ENCODE measurements around the gene CXXC1. TPM values are rescaled to one million over a fixed set of nuclear protein-coding genes. Genes with fewer than 3 reads are reported as not detected.
A peak's percentile ranks its signal among the peaks of the same experiment; 100 is the strongest.
"Not testable (repeated sequence)": the region's sequence is repeated elsewhere in the genome, so short reads cannot be mapped to it uniquely, and the experiment has no call there.

The CXXC1 gene
- total RNA-seq, 3 donors from 2014 or later: 132 to 147 (median 145) TPM

DNA sequence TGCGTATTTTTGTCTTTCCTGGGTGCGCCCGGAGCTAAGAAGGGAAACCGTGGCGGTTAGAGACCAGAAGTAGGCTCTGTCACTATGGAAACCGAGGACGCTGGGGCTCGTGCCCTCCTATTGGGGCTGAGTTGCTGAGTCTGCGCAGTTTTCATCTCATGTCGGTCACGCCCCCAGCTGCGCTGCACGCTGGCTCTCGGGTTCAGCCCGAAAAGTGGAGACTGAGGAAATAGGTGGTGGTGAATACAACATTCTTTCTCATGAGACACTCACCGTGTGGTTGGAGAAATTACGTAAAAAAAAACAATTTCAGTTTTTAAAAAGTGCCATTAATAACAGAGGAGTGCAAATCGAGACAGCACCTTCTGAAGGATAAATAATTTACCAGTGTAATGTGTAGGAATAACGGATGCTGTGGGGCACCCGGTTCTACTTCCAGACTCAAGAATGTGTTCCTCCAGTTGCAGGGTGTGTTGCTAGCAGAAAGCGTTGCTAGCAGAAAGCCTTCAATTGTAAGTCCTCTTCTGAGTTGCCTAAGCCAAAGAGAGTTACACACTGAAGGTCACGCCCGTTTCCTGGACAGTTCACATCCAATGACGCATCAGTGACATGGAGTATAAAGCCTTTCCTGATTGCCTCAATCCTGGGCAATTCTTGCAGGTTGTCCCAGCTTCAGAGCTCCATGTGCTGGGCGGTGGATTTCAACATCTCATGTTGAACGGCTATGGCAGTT lies 20.4 kb upstream of the CXXC1 start:
- Mint-ChIP-seq H3K4me3 (peak overlapping the region; percentile 90), H3K9me3 (peaks cover 4% of the 10 kb centered on the region), H3K36me3 (ENCODE audit: insufficient read depth) (no peaks in the 10 kb centered on the region), H3K27me3 (ENCODE audit: low read depth) (peaks cover 16% of the 10 kb centered on the region), H3K4me1 (ENCODE audit: low read depth) (peaks cover 20% of the 10 kb centered on the region)
- ATAC-seq (peak; percentile 100), DNase-seq (peak; percentile 86)

DNA sequence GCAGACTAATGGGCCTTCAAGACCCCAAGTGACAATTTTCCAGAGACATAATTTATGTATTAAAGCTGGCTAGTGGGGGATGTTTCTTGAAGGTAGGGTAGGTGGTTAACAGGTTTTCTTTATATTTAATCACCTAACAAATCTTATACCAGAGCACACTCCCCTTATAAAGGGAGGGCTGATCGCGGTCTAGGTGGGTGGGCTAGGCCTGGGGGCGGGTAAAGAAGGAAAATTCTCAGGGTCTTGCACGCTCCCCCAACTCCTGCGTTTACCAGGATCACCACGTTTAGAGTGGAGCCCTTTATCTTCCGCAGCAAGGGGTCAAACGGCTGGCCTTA lies 19.9 kb upstream of the CXXC1 start:
- peaks cover 20% of the 10 kb centered on the region for H3K4me1 Mint-ChIP-seq (ENCODE audit: low read depth)
- peaks cover 4% of the 10 kb centered on the region for H3K9me3 Mint-ChIP-seq
- H3K27me3 Mint-ChIP-seq (ENCODE audit: low read depth): peaks cover 20% of the 10 kb centered on the region
- DNase-seq (no peak), ATAC-seq (peak; percentile 12 to 14)
- peak overlapping the region; percentile 90 for H3K4me3 Mint-ChIP-seq
- H3K36me3 Mint-ChIP-seq (ENCODE audit: insufficient read depth): no peaks in the 10 kb centered on the region

DNA sequence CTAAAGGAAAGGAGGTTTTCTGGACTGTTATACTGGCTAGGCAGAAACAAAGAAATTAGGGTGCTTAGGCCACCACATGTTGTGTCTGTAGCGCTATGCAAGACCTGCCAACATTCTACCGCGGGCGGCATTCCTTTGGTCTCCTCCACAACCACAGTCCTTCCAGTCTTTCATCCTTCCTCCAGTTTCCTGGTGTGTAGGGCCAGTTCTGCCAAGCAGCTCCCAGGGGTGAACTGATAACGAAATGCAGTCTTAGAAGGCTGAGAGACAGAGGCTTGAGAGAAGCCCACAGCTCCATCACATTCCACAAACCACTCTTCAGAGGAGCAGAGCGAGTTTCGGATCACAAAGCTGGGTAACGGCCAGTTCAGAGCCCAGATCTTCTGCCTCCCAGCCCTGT lies 19.5 kb upstream of the CXXC1 start:
- no peaks in the 10 kb centered on the region for H3K36me3 Mint-ChIP-seq (ENCODE audit: insufficient read depth)
- peak overlapping the region; percentile 90 for H3K4me3 Mint-ChIP-seq
- peaks cover 22% of the 10 kb centered on the region for H3K27me3 Mint-ChIP-seq (ENCODE audit: low read depth)
- peaks cover 4% of the 10 kb centered on the region for H3K9me3 Mint-ChIP-seq
- no peak for DNase-seq
- ATAC-seq: no peak
- H3K4me1 Mint-ChIP-seq (ENCODE audit: low read depth): peaks cover 20% of the 10 kb centered on the region

DNA sequence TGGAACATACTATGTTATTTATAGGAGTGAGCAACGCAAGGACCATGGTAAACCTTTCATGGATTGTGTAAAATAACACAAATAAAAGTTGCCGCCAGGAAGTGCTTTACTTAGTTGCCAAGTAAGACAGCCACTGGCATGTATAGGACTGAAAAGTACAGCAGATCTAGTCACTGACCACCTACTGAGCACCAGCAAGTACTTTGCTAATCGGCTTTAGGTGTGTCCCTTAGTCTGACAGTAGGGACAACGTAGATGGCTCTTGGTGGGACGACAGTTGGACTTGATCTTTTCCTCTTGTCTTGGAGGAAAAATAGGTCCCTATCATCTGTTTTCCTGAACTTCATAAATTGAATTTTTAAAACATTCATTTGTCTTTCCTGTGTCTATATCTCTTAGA lies 13.6 kb upstream of the CXXC1 start:
- ATAC-seq: no peak
- Mint-ChIP-seq H3K4me3 (no peak overlapping the region), H3K9me3 (peaks cover 4% of the 10 kb centered on the region), H3K27me3 (ENCODE audit: low read depth) (peaks cover 40% of the 10 kb centered on the region), H3K4me1 (ENCODE audit: low read depth) (peaks cover 7% of the 10 kb centered on the region), H3K36me3 (ENCODE audit: insufficient read depth) (no peaks in the 10 kb centered on the region)
- DNase-seq: no peak

DNA sequence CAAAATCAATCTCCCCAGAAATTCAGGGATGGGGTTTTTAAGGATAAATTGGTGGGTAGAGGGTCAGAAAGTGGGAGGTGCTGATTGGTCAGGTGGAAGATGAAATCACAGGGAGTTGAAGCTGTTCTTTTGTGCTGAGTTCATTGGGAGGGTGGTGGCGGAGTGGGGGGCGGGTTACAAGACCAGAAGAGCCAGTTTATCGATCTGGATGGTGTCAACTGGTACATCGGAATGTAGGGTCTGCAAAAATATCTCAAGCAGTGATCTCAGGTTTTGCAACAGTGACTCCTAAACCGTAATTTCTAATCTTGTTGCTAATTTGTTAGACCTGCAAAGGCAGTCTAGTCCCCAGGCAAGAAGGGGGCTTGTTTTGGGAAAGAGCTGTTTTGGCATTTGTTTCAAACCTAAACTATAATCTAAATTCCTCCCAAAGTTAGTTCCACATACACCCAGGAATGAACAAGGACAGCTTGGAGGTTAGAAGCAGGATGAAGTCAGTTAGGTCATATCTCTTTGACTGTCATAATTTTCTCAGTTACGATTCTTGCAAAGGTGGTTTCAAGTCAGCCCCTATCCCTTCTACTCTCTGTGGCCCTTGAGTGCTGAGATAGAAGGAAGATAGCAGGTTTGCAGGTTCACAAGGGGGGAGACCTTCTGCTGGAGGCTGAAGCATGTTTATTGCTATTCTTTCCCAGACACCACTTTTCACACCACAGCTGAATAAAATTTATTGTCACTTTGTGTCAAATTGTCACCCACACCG lies 12.3 kb upstream of the CXXC1 start:
- H3K27me3 Mint-ChIP-seq (ENCODE audit: low read depth): peaks cover 40% of the 10 kb centered on the region

DNA sequence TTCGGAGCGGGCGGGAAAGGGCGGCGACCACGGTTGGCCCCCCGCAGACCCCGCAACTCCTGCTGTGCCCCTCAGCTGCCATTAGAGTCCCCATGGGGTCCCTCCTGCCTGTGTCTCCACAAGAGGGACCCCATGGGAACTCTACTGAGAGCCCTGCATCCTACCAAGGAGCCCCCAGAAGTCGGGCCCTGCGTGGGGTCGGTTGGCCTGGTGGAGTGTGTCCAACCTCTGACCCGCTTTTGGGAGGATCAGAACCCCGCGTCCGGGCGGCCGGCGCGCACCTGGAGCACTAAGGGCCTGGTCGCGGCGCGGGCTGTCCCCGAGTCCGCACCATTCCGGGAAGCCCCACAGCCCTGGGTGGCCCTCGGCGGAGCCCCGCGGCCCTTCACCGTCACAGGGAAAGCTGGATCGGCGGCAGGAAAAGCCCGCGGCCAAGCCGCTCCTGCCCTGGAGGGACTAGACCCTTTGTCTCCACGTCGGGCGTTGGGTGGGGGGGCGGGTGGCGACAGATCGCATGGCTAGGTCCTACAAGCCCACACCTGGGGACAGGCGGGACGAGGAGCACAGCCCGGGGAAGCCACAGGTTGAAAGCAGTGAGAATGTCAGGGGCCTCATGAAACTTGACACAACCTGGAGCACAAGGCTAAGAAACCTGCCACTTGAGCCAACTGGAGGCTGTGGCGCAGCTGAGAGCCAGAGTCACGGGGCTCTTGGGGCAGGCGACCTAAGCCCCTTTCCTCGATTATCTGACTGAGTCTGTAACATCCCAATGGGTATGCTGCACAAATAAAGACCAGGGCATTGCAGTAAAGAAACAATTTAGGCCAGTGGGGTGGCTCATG lies 11.2 kb upstream of the CXXC1 start:
- Mint-ChIP-seq H3K4me3 (peak overlapping the region; percentile 74), H3K9me3 (no peaks in the 10 kb centered on the region), H3K4me1 (ENCODE audit: low read depth) (peaks cover 7% of the 10 kb centered on the region), H3K36me3 (ENCODE audit: insufficient read depth) (no peaks in the 10 kb centered on the region), H3K27me3 (ENCODE audit: low read depth) (peaks cover 33% of the 10 kb centered on the region)
- DNase-seq (no peak), ATAC-seq (no peak)

More for the DNA sequence above, 12.3 kb upstream of the CXXC1 start:
- no peak for ATAC-seq
- Mint-ChIP-seq H3K9me3 (no peaks in the 10 kb centered on the region), H3K36me3 (ENCODE audit: insufficient read depth) (no peaks in the 10 kb centered on the region), H3K4me3 (no peak overlapping the region), H3K4me1 (ENCODE audit: low read depth) (peaks cover 7% of the 10 kb centered on the region)
- no peak for DNase-seq

DNA sequence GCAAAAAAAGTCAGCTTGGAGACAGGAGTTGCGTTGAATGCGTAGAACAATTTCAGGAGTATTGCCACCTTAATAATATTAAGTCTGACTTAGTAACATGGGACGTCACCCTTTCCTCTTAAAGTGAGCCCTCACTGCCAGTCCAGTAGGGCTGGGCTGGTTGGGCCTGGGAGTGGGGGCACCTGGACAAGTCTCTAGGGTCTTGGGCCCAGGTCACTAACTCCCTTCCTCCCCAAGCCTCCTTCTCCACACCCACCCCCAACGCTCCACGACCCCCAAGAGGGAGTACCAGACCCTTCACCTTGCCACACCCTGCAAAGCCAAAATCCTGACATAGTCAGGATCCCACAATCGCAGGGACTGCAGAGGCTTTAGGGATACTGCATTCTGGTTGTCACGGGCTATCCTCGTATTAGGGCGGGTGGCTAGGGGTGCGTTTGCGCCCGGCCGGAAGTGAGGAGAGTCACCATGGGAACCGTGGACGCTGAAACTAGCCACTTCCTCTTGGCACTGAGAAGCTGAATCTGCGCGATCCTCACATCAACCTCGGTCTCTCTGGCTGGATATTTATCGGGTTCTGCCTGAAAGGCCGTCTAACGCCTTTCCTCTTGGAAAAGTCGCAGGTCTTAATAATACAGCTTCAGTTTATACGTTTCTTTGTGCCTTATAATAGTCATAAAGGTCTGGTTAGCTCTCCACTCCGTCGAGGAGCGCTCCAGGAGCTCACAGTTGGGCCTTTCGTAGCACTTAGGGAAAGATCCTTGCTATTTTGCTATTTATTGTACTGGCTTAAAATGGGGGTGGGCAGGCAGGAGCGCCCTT lies 10.3 kb upstream of the CXXC1 start:
- Mint-ChIP-seq H3K36me3 (ENCODE audit: insufficient read depth) (no peaks in the 10 kb centered on the region), H3K4me1 (ENCODE audit: low read depth) (peaks cover 7% of the 10 kb centered on the region), H3K9me3 (no peaks in the 10 kb centered on the region), H3K4me3 (peak overlapping the region; percentile 74), H3K27me3 (ENCODE audit: low read depth) (peaks cover 28% of the 10 kb centered on the region)
- peak; percentile 40 for DNase-seq
- peak; percentile 96 to 98 for ATAC-seq

DNA sequence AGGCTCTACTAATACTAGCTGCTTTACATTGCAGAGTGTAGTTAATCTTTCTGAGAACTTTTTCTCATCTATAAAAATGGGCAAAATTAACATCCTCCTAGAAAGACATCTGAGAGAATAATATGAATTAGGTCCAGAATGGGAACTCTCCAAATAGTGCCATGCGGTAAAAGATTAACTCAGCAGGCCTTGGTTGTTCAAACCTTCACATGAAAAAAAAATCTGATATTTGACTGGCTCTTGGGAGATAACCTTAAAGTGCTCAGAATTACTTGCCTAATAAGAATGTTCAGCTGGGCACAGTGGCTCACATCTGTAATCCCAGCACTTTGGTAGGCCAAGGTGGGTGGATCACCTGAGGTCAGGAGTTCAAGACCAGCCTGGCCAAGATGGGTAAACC lies 5.5 kb upstream of the CXXC1 start:
- H3K9me3 Mint-ChIP-seq: no peaks in the 10 kb centered on the region
- peaks cover 11% of the 10 kb centered on the region for H3K4me1 Mint-ChIP-seq (ENCODE audit: low read depth)
- ATAC-seq (no peak), DNase-seq (no peak)
- no peaks in the 10 kb centered on the region for H3K36me3 Mint-ChIP-seq (ENCODE audit: insufficient read depth)
- H3K27me3 Mint-ChIP-seq (ENCODE audit: low read depth): peaks cover 3% of the 10 kb centered on the region
- no peak overlapping the region for H3K4me3 Mint-ChIP-seq

DNA sequence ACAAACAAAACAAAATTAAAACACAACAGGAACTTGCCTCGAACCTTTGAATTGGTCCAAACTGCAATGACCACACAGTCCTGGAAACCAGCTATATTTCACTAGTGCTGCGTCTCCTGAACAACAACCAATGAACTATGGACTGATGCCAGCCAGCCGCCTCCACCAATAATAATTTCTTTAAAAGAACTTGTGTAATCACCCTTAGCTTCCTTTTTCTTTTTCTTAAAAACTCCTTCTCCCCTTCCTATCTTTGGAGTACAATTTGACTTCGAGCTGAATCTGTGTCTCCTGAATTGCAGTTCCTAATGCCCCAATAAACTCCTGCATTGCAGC lies 1.6 kb upstream of the CXXC1 start:
- H3K36me3 Mint-ChIP-seq (ENCODE audit: insufficient read depth): peaks cover 9% of the 10 kb centered on the region
- DNase-seq (no peak), ATAC-seq (no peak)
- H3K4me1 Mint-ChIP-seq (ENCODE audit: low read depth): peaks cover 27% of the 10 kb centered on the region
- H3K27me3 Mint-ChIP-seq (ENCODE audit: low read depth): no peaks in the 10 kb centered on the region
- peak overlapping the region; percentile 56 for H3K4me3 Mint-ChIP-seq
- no peaks in the 10 kb centered on the region for H3K9me3 Mint-ChIP-seq

DNA sequence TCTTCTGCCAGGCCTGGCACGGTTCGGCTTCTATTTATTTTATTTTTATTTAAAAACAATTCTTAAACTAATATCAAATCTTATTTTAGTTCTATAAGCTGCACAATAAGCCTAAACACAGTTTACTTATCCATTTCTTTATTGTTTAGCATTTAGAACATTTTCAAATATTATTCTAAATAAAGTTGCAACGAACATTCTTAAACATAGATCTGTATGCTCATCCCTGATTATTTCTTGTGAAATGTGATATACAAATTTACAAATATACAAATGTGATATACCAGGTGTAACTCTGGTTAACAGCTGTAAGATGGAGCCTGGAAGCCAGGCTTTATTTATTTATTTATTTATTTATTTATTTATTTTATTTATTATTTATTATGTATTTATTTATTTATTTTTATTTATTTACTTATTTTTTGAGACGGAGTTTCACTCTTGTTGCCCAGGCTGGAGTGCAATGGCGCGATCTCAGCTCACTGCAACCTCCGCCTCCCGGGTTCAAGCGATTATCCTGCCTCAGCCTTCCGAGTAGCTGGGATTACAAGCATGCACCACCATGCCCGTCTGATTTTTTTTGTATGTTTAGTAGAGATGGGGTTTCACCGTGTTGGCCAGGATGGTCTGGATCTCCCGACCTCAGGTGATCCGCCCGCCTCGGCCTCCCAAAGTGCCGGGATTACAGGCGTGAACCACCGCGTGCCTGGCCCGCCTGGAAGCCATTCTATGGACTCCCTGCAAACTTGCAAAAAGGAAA lies 1.0 kb upstream of the CXXC1 start:
- H3K4me3 Mint-ChIP-seq: peak overlapping the region; percentile 92
- H3K27me3 Mint-ChIP-seq (ENCODE audit: low read depth); H3K9me3 Mint-ChIP-seq; DNase-seq; ATAC-seq: not testable (repeated sequence)
- H3K36me3 Mint-ChIP-seq (ENCODE audit: insufficient read depth): peaks cover 13% of the 10 kb centered on the region
- peaks cover 27% of the 10 kb centered on the region for H3K4me1 Mint-ChIP-seq (ENCODE audit: low read depth)

DNA sequence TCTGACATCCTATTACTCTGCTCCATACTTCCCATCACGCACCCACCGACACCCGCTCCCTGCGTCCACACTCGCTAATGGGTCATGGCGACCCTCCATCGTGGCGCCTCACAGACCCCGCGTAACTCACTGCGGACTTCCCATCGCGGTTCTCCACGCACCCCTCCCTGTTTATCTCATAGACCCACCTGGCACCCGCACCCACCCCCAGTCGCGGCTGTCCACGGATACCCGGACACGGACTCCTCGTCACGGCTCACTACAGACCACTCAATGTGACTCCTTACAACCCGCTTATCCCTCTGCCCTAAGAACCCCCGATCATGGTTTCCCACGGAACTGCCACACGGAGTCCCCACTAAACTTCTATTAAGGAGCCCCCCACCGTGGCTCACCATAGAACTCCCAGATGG lies 458 bp downstream of the CXXC1 start:
- Mint-ChIP-seq H3K9me3 (no peaks in the 10 kb centered on the region), H3K27me3 (ENCODE audit: low read depth) (no peaks in the 10 kb centered on the region), H3K4me1 (ENCODE audit: low read depth) (peaks cover 30% of the 10 kb centered on the region), H3K4me3 (peak overlapping the region; percentile 92), H3K36me3 (ENCODE audit: insufficient read depth) (peaks cover 26% of the 10 kb centered on the region)
- DNase-seq: no peak
- ATAC-seq: peak; percentile 0 to 1

DNA sequence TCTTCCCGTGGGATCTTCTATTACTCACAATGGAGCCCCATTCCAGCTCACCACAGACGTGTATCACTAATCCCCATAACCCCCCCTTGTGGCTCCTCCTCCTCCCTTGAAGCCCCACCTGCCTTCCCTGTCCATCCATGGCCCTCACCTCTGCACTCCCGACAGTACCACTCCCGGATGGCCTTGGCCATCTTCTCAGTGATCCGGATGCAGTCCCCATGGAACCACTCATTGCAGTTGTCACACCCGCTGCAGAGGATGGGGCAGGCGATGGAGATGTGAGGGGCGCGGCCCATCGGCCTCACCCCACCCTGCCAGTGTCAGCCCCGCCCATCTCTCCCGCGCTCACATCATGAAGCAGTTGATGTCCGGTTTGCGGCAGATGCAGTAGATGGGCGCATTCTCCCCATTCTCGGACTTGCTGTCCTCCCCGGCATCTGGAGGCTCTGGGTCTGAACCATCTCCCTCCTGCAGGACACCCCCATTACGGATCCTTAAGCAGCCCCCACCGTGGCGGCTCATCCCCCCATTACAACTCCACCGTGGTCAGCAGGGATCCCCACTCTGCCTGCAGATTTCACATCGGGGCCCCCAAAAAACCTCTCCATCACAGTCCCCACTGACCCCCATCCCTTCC lies 983 bp downstream of the CXXC1 start:
- Mint-ChIP-seq H3K4me3 (peak overlapping the region; percentile 92), H3K27me3 (ENCODE audit: low read depth) (no peaks in the 10 kb centered on the region), H3K36me3 (ENCODE audit: insufficient read depth) (peaks cover 26% of the 10 kb centered on the region), H3K4me1 (ENCODE audit: low read depth) (peaks cover 30% of the 10 kb centered on the region), H3K9me3 (no peaks in the 10 kb centered on the region)
- DNase-seq (no peak), ATAC-seq (no peak)
